Stomach smooth muscle (tissue), 2 donors: ENCODE measurements around the gene CHADL.

Source experiments
- H3K27ac ChIP-seq: one replicate; pipeline ENCODE4 v1.7.0; 2013; ENCODE audit warnings: mild to moderate bottlenecking, low read length, inconsistent platforms
- H3K27me3 ChIP-seq, 2 donors: one replicate each; pipeline ENCODE4 v1.7.0; 2013; ENCODE audit warnings: low read length in 2 of 2; ENCODE audit not compliant: insufficient read depth in 2 of 2, control insufficient read depth in 1 of 2
- H3K36me3 ChIP-seq, 2 donors: one replicate each; pipeline ENCODE4 v1.7.0; 2013; ENCODE audit warnings: low read length in 2 of 2; ENCODE audit not compliant: control insufficient read depth in 2 of 2, insufficient read depth in 2 of 2
- H3K4me1 ChIP-seq: one replicate; pipeline ENCODE4 v1.7.0; 2013; ENCODE audit warnings: low read length; ENCODE audit not compliant: control insufficient read depth, insufficient read depth
- H3K4me3 ChIP-seq, 2 donors: one replicate each; pipeline ENCODE4 v1.7.0; 2013; ENCODE audit warnings: low read length in 2 of 2
- H3K9ac ChIP-seq, 2 donors: one replicate each; pipeline ENCODE4 v1.7.0; 2013; ENCODE audit warnings: low read length in 2 of 2, mild to moderate bottlenecking in 1 of 2
- H3K9me3 ChIP-seq, 2 donors: one replicate each; pipeline ENCODE4 v1.7.0; 2013; ENCODE audit warnings: low read length in 2 of 2; ENCODE audit not compliant: control insufficient read depth in 2 of 2
- donor health status: healthy.
- donor health status: Pancreatic carcinoma.

The CHADL gene

GRCh38 chr22:41204992-41205900 is 35.5 kb downstream of the CHADL start, which contains the start of gene L3MBTL2:
Gene L3MBTL2, plus strand, starts transcription at chr22:41205312. Its CDS starts 51 bp downstream, at chr22:41205363.
- Histone ChIP-seq H3K27me3 (no peaks in the 10 kb centered on the region), H3K4me1 (peaks cover 12% of the 10 kb centered on the region), H3K9me3 (no peaks in the 10 kb centered on the region), H3K9ac (peak within 1 kb of the TSS; percentile 89 to 96), H3K27ac (peak within 1 kb of the TSS; percentile 77), H3K36me3 (peaks cover 5% of the 10 kb centered on the region in 2 donors), H3K4me3 (peak within 1 kb of the TSS; percentile 93 to 100)

- Histone ChIP-seq H3K27ac (no peak overlapping the region), H3K4me3 (no peak overlapping the region), H3K36me3 (no peaks in the 10 kb centered on the region), H3K9me3 (no peaks in the 10 kb centered on the region), H3K27me3 (no peaks in the 10 kb centered on the region), H3K9ac (no peak overlapping the region), H3K4me1 (peaks cover 12% of the 10 kb centered on the region)
These were observed 36.7 kb downstream of the CHADL start for GRCh38 chr22:41204066-41204465.

GRCh38 chr22:41203118-41203517 is 37.6 kb downstream of the CHADL start:
- no peaks in the 10 kb centered on the region for H3K36me3 ChIP-seq
- no peaks in the 10 kb centered on the region for H3K9me3 ChIP-seq
- no peak overlapping the region for H3K27ac ChIP-seq
- peaks cover 13% of the 10 kb centered on the region for H3K4me1 ChIP-seq
- no peak overlapping the region for H3K4me3 ChIP-seq
- no peak overlapping the region for H3K9ac ChIP-seq
- H3K27me3 ChIP-seq = no peaks in the 10 kb centered on the region

GRCh38 chr22:41201141-41201540 is 39.6 kb downstream of the CHADL start:
- Histone ChIP-seq H3K9me3 (no peaks in the 10 kb centered on the region), H3K27ac (no peak overlapping the region), H3K27me3 (no peaks in the 10 kb centered on the region), H3K4me1 (peaks cover 25% of the 10 kb centered on the region), H3K9ac (no peak overlapping the region), H3K4me3 (no peak overlapping the region), H3K36me3 (no peaks in the 10 kb centered on the region)

GRCh38 chr22:41198027-41198580 is 42.6 kb downstream of the CHADL start:
- Histone ChIP-seq H3K4me3 (peak overlapping the region; percentile 80 to 85), H3K27me3 (no peaks in the 10 kb centered on the region), H3K9me3 (no peaks in the 10 kb centered on the region), H3K4me1 (peaks cover 15% of the 10 kb centered on the region), H3K36me3 (no peaks in the 10 kb centered on the region), H3K27ac (no peak overlapping the region), H3K9ac (peak overlapping the region in 1 of 2 donors; percentile 55)

- Histone ChIP-seq H3K27ac (no peak overlapping the region), H3K4me3 (peak overlapping the region; percentile 80 to 85)
These were observed 43.4 kb downstream of the CHADL start for GRCh38 chr22:41197038-41197972.

GRCh38 chr22:41193829-41194228 is 46.9 kb downstream of the CHADL start:
- no peak overlapping the region for H3K4me3 ChIP-seq
- H3K27me3 ChIP-seq = no peaks in the 10 kb centered on the region
- no peaks in the 10 kb centered on the region for H3K9me3 ChIP-seq
- H3K4me1 ChIP-seq = peaks cover 15% of the 10 kb centered on the region
- no peaks in the 10 kb centered on the region for H3K36me3 ChIP-seq
- H3K27ac ChIP-seq = no peak overlapping the region
- no peak overlapping the region for H3K9ac ChIP-seq

More at GRCh38 chr22:41197038-41197972, 43.4 kb downstream of the CHADL start:
- Histone ChIP-seq H3K9me3 (no peaks in the 10 kb centered on the region), H3K27me3 (no peaks in the 10 kb centered on the region), H3K9ac (peak overlapping the region; percentile 55 to 63), H3K36me3 (no peaks in the 10 kb centered on the region), H3K4me1 (peaks cover 15% of the 10 kb centered on the region)

GRCh38 chr22:41191467-41191866 is 49.3 kb downstream of the CHADL start:
- H3K9me3 ChIP-seq = no peaks in the 10 kb centered on the region
- H3K27me3 ChIP-seq = no peaks in the 10 kb centered on the region
- no peak overlapping the region for H3K4me3 ChIP-seq
- H3K36me3 ChIP-seq = no peaks in the 10 kb centered on the region
- no peaks in the 10 kb centered on the region for H3K4me1 ChIP-seq
- H3K27ac ChIP-seq = no peak overlapping the region
- no peak overlapping the region for H3K9ac ChIP-seq

GRCh38 chr22:41184679-41185078 is 56.1 kb downstream of the CHADL start:
- no peaks in the 10 kb centered on the region for H3K9me3 ChIP-seq
- H3K27ac ChIP-seq = no peak overlapping the region
- no peak overlapping the region for H3K4me3 ChIP-seq
- no peaks in the 10 kb centered on the region for H3K4me1 ChIP-seq
- H3K9ac ChIP-seq = no peak overlapping the region
- H3K27me3 ChIP-seq = no peaks in the 10 kb centered on the region
- no peaks in the 10 kb centered on the region for H3K36me3 ChIP-seq
